GM21515 (cell line): ENCODE measurements around the gene CLTB.

Experiments
- ATAC-seq: cut with Tn5 transposase; IDR thresholded peaks from one replicate; pipeline ENCODE4 v1.9.1; 2021; ENCODE audit not compliant: unreplicated experiment

CLTB gene

GRCh38 chr5:176383961-176384360 is 32.4 kb downstream of the CLTB start:
- ATAC-seq = no peak

- no peak for ATAC-seq
These were observed 33.0 kb downstream of the CLTB start for GRCh38 chr5:176383248-176383905.

- ATAC-seq = no peak
These were observed 33.6 kb downstream of the CLTB start for GRCh38 chr5:176382721-176383120.

GRCh38 chr5:176381979-176382378 is 34.4 kb downstream of the CLTB start:
- ATAC-seq = no peak

- no peak for ATAC-seq
These were observed 34.9 kb downstream of the CLTB start for GRCh38 chr5:176381423-176381822.

GRCh38 chr5:176379881-176380280 is 36.5 kb downstream of the CLTB start:
- no peak for ATAC-seq

GRCh38 chr5:176373100-176373818 is 43.1 kb downstream of the CLTB start:
- ATAC-seq = no peak

- ATAC-seq = no peak
These were observed 44.5 kb downstream of the CLTB start for GRCh38 chr5:176371621-176372539.

GRCh38 chr5:176369934-176370711 is 46.2 kb downstream of the CLTB start:
- no peak for ATAC-seq

GRCh38 chr5:176368726-176369125 is 47.6 kb downstream of the CLTB start:
- ATAC-seq = no peak

GRCh38 chr5:176366232-176366894 is 50.0 kb downstream of the CLTB start:
- ATAC-seq = no peak

- ATAC-seq = peak; percentile 36
These were observed 50.7 kb downstream of the CLTB start, which contains the start of gene ARL10 for GRCh38 chr5:176365351-176366231. Gene ARL10 (plus strand): TSS chr5:176365487. CDS start chr5:176365564, 77 bp downstream.

- ATAC-seq = no peak
These were observed 51.5 kb downstream of the CLTB start for GRCh38 chr5:176364765-176365350.

GRCh38 chr5:176362233-176362490 is 54.2 kb downstream of the CLTB start:
- ATAC-seq = peak; percentile 15

- ATAC-seq = peak; percentile 83
These were observed 54.7 kb downstream of the CLTB start, which contains the start of gene KIAA1191 for GRCh38 chr5:176361437-176362232. Gene KIAA1191 (minus strand): TSS chr5:176361764. CDS start chr5:176359508, 2,256 bp downstream.

GRCh38 chr5:176360894-176361436 is 55.4 kb downstream of the CLTB start:
- no peak for ATAC-seq

- ATAC-seq = no peak
These were observed 56.7 kb downstream of the CLTB start for GRCh38 chr5:176359658-176360057.

GRCh38 chr5:176356179-176356566 is 60.2 kb downstream of the CLTB start:
- no peak for ATAC-seq
